ENCODE data around the gene TMEM158.

The TMEM158 gene

GRCh38 chr3:45226206-45226915 lies at the start of gene TMEM158:
TMEM158 (minus strand) TSS chr3:45226287; CDS start chr3:45226027, 260 bp downstream.
- DNase-seq, result no peak

- DNase-seq, result no peak
Observed at GRCh38 chr3:45275006-45275704, 49.1 kb upstream of the TMEM158 start.

DNA sequence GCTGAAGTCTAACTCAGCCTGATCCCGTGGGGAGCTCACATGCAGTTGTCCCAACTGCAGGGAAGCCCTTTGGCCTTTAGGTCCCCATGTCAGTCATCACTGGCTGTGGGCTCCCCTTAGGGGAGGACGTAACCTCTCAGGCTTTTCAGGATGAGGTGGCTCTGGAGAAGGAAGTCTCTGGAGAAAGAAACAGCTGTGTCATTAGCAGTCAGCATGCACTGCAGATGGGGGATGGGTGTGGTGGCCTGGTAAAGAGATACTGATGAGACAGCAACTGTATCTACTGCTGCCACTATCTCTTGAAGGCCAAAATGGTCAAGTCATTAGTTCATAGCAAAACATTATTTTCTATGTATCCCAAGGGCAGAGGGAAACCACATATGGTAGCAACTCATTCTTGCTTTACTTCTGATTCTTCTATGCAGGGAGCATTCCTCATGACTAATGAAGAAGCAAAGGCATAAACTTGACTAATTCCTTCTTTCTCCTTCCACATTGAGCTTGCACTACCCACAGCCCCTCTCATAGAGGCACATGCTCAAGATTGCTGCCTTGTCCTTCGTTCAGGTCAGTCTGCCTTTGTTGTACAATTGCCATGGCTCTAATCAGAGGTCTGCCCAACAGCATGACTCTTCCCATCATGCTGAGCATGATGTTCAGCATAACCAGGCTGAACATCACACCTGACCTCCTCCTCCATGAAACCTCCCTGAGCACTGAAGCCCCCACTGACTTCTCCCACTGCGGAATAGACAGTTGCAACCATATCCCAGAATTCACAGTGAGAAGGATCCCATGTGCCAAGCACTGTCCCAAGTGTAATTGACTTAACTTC lies 47.8 kb upstream of the TMEM158 start:
- DNase-seq, result no peak

DNA sequence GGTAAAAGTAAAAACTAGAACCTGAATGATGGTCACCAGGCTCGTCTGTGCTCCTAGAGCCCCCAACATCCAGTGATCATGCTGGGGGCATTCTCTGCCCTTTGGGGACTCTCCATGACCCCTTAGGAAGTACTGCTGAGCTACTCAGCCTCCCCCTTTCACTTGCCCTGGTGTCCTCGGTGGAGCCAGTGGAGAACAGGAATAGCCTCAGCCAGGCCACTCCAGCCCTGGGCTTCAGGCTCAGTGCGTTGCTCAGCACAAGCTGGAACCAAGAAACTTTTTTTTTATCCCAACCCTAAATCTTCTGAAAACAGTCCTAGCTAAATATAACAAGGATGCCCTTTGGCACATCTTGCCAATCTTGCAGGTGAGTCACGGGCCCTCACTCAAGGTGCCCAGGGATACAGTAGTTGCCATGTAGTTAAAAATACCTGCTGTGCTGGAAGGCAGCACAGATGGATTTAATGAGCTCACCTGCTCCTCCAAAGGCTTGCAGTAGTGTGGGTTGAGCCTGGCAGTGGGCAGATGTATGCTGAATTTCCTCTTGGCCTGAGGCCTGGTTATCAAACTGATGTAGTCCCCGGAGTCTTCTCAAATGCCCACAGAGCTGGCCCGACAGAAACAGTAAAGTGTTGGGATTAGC lies 46.9 kb upstream of the TMEM158 start:
- DNase-seq, result no peak

DNA sequence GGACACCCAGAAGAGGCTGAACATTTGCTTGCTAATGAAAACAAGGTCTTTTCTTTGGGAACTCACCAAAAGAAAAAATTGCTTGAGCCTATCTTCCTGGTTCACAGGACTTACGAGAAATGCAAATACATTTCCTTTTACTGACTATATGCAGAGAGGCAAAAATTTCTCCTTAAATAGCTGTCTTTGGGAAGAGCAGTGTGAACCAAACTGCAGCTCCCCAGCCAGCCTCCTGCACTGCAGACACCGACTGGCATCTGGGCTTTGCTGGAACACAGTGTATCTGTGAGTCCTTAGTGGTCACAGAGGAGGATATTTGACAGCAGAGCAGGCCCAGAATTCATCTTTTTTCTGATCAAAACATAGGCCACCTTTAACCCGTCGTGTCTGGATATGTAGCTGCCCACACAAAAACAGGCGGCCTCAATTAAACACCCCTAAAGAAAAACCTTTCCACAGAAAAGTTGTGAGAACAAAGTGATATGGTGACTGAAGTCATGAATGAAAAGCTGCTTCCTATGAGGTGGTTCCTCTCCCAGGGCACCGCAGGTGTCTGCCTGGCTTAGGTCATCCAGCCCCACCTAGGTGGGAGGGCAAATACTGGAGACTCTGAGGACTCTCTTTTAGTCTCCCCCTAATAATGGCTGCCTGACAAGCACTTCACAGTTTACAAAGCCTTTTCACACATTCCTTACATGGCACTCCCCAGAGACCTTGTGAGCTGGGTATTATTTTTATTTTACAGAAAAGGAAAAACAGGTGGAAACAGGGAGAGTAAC lies 46.1 kb upstream of the TMEM158 start:
- no peak for DNase-seq

DNA sequence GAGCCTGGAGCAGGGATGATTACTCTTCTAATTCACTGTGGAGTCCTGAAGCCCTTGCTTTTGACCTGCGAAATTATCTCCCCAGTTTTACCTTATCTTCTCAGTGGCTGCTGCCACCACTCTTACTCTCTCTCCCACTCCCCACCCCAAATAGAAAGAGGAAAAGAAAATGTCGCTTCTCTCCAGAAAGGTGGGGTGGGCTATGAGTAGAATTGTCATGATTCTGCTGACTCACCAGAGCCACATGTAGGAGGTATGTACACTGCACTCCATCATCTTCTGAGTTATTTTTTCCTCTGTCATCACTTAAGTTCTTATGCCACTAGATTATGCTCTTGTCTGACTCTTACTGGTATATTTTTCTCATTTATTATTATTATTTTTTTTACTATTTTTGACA lies 43.9 kb upstream of the TMEM158 start:
- DNase-seq, result no peak

GRCh38 chr3:45267097-45267496 lies 41.0 kb upstream of the TMEM158 start:
- DNase-seq, result no peak

DNA sequence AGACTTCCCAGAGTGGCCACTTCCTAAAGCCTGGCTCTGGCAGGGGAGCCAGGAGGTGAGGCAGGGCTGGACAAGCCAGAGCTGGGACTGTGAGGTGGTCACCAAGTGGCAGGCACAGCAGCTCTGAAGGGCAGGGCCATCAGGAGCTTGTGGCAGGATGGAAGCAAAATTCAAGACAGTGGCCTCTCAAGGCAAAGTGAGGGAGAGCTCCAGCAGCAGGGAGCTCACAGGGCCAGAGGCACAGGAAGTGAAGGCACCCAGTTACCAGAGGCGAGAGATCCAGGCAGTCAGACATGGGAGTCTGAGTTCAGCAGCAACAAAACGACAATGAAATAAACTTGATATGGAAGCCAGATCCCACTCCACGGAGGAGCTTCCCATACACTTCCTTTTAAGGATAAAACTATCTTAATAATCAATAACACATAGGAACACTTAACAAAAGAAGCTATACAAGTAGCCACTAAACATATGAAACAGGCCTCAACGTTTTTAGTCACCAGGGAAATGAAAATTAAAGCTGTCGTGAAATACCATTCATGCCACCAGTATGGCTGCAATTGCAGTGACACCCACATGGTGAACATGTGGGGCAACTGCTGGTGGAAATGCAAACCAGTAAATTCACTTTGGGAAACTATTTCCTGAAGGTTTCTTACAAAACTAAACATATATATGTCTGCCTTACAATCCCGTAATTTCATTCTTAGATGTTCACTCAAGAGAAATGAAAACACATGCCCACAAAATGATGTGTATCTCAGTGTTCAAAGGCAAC lies 35.4 kb upstream of the TMEM158 start:
- no peak for DNase-seq

- DNase-seq, result no peak
Observed at GRCh38 chr3:45259133-45259532, 33.0 kb upstream of the TMEM158 start.

DNA sequence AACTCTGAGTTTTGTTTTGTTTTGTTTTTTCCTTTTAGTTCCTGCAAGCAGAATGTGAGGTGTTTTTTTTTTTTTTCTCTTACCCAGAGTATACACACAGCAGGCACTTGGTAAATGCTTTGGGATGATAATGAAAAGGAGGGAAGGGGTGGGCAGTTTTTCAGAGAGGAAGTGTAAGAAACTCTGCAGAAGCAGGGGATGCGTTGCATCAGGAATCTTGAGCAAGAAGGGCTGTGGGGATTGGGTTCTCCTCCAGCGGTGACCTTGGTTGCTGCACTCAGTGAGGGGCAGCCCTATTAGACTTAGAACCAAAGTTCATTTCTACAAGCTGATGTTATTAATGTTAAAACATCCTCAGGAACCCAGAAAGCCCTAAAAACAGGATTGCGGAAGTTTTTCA lies 32.2 kb upstream of the TMEM158 start:
- no peak for DNase-seq

GRCh38 chr3:45253316-45253715 lies 27.2 kb upstream of the TMEM158 start:
- no peak for DNase-seq

- DNase-seq, result no peak
Observed at GRCh38 chr3:45252826-45253225, 26.7 kb upstream of the TMEM158 start.

DNA sequence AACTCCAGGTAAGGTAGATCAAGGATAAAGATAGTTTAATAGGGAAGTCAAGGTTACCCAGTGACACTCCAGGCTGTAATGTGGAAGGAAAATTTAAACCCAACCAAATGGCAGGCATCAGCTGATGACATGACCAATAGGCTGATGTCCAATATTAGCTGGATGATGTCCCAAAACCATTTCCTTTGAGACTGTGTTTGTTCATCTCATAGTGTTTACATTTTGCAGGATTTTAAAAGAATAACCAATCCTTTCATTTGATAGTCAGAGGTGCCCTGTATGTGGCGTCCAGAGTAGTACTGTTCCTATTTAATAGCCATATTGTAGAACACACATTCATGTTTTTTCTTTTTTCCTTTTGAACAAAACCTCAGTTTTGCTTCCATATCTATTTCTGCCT lies 23.3 kb upstream of the TMEM158 start:
- no peak for DNase-seq

- DNase-seq, result no peak
Observed at GRCh38 chr3:45246241-45246640, 20.2 kb upstream of the TMEM158 start.

- no peak for DNase-seq
Observed at GRCh38 chr3:45244356-45244755, 18.3 kb upstream of the TMEM158 start.

DNA sequence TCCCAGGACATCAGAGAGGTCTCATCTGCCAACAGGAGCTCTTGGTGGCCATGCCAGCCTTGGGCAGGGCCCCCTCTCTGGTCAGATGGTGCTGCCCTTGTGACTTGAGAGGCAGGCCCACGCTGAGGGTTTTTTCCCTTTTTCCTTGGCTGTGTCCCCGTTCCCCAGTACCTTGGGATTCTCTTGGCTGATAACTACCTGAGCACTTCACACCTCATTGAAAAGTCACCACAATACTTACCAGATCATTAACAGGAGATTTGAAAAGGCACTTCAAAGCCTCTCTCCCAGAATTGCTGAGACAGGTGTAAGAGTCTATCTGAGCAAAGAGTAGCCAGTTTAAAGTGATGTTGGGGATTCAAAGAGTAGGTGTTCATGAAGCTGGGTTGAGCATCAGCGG lies 15.1 kb upstream of the TMEM158 start:
- DNase-seq, result no peak

GRCh38 chr3:45240292-45240691 lies 14.2 kb upstream of the TMEM158 start:
- DNase-seq, result no peak

- no peak for DNase-seq
Observed at GRCh38 chr3:45239254-45239653, 13.2 kb upstream of the TMEM158 start.

GRCh38 chr3:45236964-45237363 lies 10.9 kb upstream of the TMEM158 start:
- DNase-seq, result no peak

DNA sequence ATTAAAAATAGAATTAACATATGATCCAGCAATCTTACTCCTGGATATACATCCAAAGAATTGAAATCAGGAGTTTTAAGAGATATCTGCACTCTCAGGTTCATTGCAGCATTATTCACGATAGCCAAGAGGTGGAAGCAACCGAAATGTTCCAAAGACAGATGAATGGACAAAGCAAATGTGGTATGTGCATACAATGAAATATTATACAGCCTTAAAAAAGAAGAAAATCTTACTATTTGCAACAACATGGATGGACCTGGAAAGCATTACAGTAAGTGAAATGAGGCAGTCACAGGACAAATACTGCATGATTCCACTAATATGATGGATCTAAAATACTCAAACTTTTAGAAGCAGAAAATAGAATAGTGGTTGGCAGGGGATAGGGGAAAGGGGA lies 9.3 kb upstream of the TMEM158 start:
- DNase-seq, result no peak

- no peak for DNase-seq
Observed at GRCh38 chr3:45234250-45234649, 8.2 kb upstream of the TMEM158 start.

DNA sequence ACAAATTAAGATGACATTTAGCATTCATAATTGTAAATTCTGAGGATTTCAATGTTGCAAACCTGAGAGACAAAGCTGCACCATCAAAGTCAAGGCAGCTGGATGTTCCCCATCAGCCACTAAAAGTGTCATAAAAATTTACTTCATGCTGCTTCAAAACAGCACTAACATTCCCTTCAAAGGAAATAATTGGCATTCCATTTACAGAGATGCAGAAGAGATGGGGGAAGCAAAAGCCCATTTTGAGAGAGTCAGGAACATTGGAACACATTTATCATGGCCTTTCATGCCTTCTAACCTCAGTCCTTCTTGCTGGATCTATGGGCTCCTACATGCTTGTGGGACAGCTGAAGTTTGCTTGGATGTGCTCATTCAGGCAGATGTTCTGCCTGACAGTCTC lies 6.4 kb upstream of the TMEM158 start:
- no peak for DNase-seq

All from NCI-H2107 (cell line).